EL (cell line): ENCODE measurements around the gene ARHGEF3.
A peak's percentile ranks its signal among the peaks of the same experiment; 100 is the strongest.
"Not testable (repeated sequence)": the region's sequence is repeated elsewhere in the genome, so short reads cannot be mapped to it uniquely, and the experiment has no call there.

Source experiments
- DNase-seq: peaks from one replicate; pipeline ENCODE4 v3.0.0-alpha.2; 2016

ARHGEF3 gene

GRCh38 chr3:56764904-56765547 lies 36.7 kb downstream of the ARHGEF3 start:
- no peak for DNase-seq

GRCh38 chr3:56764184-56764583 lies 37.6 kb downstream of the ARHGEF3 start:
- DNase-seq, result no peak

GRCh38 chr3:56763233-56763632 lies 38.5 kb downstream of the ARHGEF3 start:
- DNase-seq, result no peak

- no peak for DNase-seq
Observed at GRCh38 chr3:56762718-56763117, 39.0 kb downstream of the ARHGEF3 start.

GRCh38 chr3:56761887-56762651 lies 39.7 kb downstream of the ARHGEF3 start:
- DNase-seq, result no peak

- no peak for DNase-seq
Observed at GRCh38 chr3:56761023-56761422, 40.7 kb downstream of the ARHGEF3 start.

- DNase-seq, result no peak
Observed at GRCh38 chr3:56759532-56759931, 42.2 kb downstream of the ARHGEF3 start.

- peak; percentile 77 for DNase-seq
Observed at GRCh38 chr3:56758539-56758981, 43.2 kb downstream of the ARHGEF3 start.

- not testable (repeated sequence) for DNase-seq
Observed at GRCh38 chr3:56758042-56758441, 43.7 kb downstream of the ARHGEF3 start.

- no peak for DNase-seq
Observed at GRCh38 chr3:56754741-56755417, 46.9 kb downstream of the ARHGEF3 start.

GRCh38 chr3:56753206-56753820 lies 48.4 kb downstream of the ARHGEF3 start:
- no peak for DNase-seq

- DNase-seq, result no peak
Observed at GRCh38 chr3:56751056-56751707, 50.6 kb downstream of the ARHGEF3 start.

GRCh38 chr3:56748663-56749231 lies 53.0 kb downstream of the ARHGEF3 start:
- no peak for DNase-seq

GRCh38 chr3:56747150-56747549 lies 54.6 kb downstream of the ARHGEF3 start:
- no peak for DNase-seq

GRCh38 chr3:56744016-56744415 lies 57.7 kb downstream of the ARHGEF3 start:
- DNase-seq, result no peak

GRCh38 chr3:56742887-56743286 lies 58.9 kb downstream of the ARHGEF3 start:
- no peak for DNase-seq

GRCh38 chr3:56739036-56739435 lies 62.7 kb downstream of the ARHGEF3 start:
- no peak for DNase-seq

GRCh38 chr3:56737006-56737405 lies 64.7 kb downstream of the ARHGEF3 start:
- no peak for DNase-seq

GRCh38 chr3:56732109-56732508 lies 69.6 kb downstream of the ARHGEF3 start:
- DNase-seq, result no peak

GRCh38 chr3:56725175-56725574 lies 76.6 kb downstream of the ARHGEF3 start:
- no peak for DNase-seq

GRCh38 chr3:56724676-56725075 lies 77.1 kb downstream of the ARHGEF3 start:
- DNase-seq, result no peak

GRCh38 chr3:56720849-56721248 lies 80.9 kb downstream of the ARHGEF3 start:
- no peak for DNase-seq

GRCh38 chr3:56718809-56719208 lies 82.9 kb downstream of the ARHGEF3 start:
- DNase-seq, result not testable (repeated sequence)
